GM18508 (cell line): ENCODE data around the gene IER3IP1.
"Not testable (repeated sequence)": the region's sequence is repeated elsewhere in the genome, so short reads cannot be mapped to it uniquely, and the experiment has no call there.

Experiments
- ATAC-seq: cut with Tn5 transposase; IDR thresholded peaks from one replicate; pipeline ENCODE4 v1.9.1; 2021; ENCODE audit warnings: moderate number of reproducible peaks; ENCODE audit not compliant: insufficient read depth, unreplicated experiment

IER3IP1 gene

GRCh38 chr18:47163241-47163640, 12.9 kb downstream of the IER3IP1 start:
- ATAC-seq, result peak; percentile 80

GRCh38 chr18:47160256-47160655, 15.9 kb downstream of the IER3IP1 start:
- no peak for ATAC-seq

GRCh38 chr18:47158404-47158803, 17.8 kb downstream of the IER3IP1 start:
- ATAC-seq, result not testable (repeated sequence)

GRCh38 chr18:47151439-47151838, 24.7 kb downstream of the IER3IP1 start:
- no peak for ATAC-seq

GRCh38 chr18:47150824-47151366, 25.3 kb downstream of the IER3IP1 start:
- ATAC-seq, result no peak

GRCh38 chr18:47150029-47150823, 25.9 kb downstream of the IER3IP1 start, which contains the start of gene HDHD2:
TSS of gene HDHD2 (minus strand) at chr18:47150500. CDS start at chr18:47136439, 14,061 bp downstream.
- ATAC-seq, result peak; percentile 64

- no peak for ATAC-seq
Measured at GRCh38 chr18:47149457-47150028, 26.6 kb downstream of the IER3IP1 start.

GRCh38 chr18:47146206-47146605, 30.0 kb downstream of the IER3IP1 start:
- no peak for ATAC-seq

- ATAC-seq, result no peak
Measured at GRCh38 chr18:47143899-47144485, 32.2 kb downstream of the IER3IP1 start.

GRCh38 chr18:47143153-47143552, 33.0 kb downstream of the IER3IP1 start:
- ATAC-seq, result no peak

GRCh38 chr18:47141289-47141688, 34.9 kb downstream of the IER3IP1 start:
- no peak for ATAC-seq

- no peak for ATAC-seq
Measured at GRCh38 chr18:47121146-47121545, 55.0 kb downstream of the IER3IP1 start.

GRCh38 chr18:47120428-47120827, 55.7 kb downstream of the IER3IP1 start:
- ATAC-seq, result peak; percentile 87

- ATAC-seq, result no peak
Measured at GRCh38 chr18:47118981-47119380, 57.2 kb downstream of the IER3IP1 start.

GRCh38 chr18:47115205-47115604, 61.0 kb downstream of the IER3IP1 start:
- no peak for ATAC-seq

- ATAC-seq, result no peak
Measured at GRCh38 chr18:47113796-47114540, 62.2 kb downstream of the IER3IP1 start.

- ATAC-seq, result no peak
Measured at GRCh38 chr18:47110492-47111274, 65.5 kb downstream of the IER3IP1 start.

GRCh38 chr18:47109720-47110119, 66.4 kb downstream of the IER3IP1 start:
- ATAC-seq, result no peak

- no peak for ATAC-seq
Measured at GRCh38 chr18:47108998-47109405, 67.2 kb downstream of the IER3IP1 start.

- no peak for ATAC-seq
Measured at GRCh38 chr18:47108373-47108772, 67.8 kb downstream of the IER3IP1 start.
